Islet precursor cell (in vitro differentiated cells): ENCODE measurements around the gene ZBTB16.

Experiments used
- DNase-seq: peaks from one replicate; pipeline ENCODE4 v3.0.0-alpha.2; 2018

The ZBTB16 gene

DNA sequence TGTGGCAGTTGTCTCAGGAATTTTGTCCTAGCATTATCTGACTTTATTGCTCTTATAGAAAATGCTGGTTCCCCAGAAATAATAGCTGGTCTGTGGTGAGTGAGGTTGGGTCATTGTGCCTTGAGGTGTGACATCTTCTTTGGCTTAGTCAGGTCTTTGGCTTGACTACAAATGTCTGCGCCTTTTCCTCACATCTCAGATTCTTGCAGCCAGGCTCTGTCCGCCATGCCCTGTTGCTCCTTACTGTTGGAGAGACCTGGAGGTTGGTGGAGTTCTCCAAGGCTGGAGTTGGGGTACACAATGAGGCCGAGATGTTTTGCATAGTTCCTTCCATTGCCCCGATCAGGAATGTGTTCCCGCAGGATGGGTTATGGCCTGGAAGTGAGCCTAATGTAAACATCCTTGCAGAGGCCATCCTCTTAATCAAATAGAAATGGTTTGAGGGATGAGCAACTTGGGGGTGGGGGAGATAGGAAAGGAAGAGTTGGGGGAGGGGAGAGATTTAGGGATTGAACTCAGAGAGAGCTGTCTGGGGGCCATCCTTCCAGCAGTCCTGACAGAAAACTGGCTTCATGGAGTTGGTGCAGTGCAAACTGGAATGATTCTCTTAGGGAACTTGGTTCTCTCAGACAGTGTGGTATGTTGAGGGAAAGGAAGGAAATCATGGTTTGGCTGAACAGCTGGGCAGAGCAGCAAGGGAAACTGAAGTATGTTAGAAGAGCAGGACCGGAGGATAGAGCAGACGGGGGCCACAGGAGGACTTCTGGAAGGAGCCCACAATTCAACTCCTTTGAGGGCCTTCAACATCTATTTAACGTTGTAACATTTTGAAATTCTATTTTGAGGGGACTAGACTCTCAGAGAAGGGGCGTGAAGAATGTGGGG is 49.9 kb downstream of the ZBTB16 start:
- DNase-seq = no peak

DNA sequence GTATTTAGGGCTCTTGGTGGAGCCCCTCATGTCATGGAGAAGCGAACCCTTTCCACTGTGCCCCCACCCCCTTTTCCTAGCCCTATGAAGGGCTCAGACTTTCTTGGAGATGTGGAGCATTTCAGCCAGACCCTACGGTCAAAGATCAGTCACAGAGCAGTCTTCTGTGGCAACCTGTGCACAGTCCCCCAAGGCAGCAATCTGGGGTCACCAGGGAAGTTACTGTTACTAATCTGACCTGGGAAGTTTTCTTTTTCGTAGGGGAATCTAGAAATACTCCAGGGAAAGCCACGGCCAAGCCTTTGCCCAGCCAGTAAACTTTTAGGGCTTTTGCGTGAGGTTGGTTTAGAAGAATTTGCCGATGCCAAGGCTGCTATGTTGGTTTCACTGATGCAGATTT is 50.6 kb downstream of the ZBTB16 start:
- no peak for DNase-seq

- no peak for DNase-seq
Measured at GRCh38 chr11:114110952-114111947, 51.7 kb downstream of the ZBTB16 start.

DNA sequence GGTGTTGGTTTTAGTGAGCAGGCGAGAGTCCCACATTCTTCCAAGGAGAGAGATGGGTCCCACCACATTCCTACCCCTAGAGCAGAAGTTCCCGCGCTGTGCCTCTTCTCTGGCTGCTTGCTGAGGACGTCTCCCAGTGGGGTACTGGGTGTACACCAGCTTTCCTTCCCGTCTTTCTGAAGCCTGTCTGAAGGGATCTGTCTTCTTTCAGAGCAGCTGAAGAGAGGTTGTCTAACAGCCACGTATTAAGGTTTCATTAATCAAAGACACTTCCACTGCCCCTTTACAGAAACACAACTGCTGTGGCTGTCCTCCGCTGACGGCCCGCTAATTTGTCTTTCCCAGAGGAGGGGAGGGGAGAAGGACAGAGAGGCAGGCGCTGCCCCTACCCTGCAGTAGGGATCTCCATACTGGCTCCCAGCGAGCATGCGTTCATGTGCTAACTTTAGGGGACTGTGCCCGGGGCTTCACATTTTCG is 56.0 kb downstream of the ZBTB16 start:
- peak; percentile 63 for DNase-seq

DNA sequence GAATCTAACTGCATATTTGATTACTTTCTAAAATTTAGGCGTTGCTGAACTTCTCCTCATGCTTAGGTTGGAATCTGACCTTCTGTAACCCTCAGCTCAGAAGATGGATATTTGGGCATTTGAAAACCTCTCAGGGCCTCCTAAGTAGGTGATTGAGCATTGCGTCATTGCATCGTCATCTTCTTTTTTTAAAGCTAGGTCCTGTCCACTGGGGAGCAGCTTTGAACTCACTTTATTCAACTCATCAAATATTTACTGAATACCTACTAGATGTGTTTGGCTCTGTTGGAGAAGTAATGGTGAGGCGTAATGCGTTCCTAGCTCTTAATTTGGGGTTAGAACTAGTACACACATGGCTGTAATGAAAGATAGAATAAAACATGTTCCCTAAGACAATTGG is 56.8 kb downstream of the ZBTB16 start:
- no peak for DNase-seq

- no peak for DNase-seq
Measured at GRCh38 chr11:114116800-114117199, 57.3 kb downstream of the ZBTB16 start.

- no peak for DNase-seq
Measured at GRCh38 chr11:114120606-114121005, 61.1 kb downstream of the ZBTB16 start.

DNA sequence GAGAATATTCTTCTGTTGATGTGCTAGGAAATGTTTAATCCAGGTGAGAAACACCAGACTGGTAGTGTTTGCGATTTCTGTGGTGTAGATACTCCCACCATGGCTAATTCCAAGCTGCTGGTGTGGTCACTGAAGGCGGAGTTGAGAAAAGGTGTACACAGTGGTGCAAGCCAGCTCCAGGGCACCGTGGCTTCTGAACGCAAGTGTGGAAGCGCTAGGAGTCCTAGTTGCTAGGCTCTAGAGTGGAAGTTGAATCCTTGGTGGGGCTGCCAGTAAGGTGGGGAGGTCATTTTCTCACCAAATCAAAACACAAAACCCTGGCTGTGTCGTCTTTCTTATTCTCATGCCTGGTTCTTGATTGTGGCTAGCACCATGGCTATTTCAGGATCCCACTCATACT is 61.6 kb downstream of the ZBTB16 start:
- no peak for DNase-seq

GRCh38 chr11:114121804-114122504 is 62.4 kb downstream of the ZBTB16 start:
- no peak for DNase-seq

GRCh38 chr11:114122686-114123085 is 63.2 kb downstream of the ZBTB16 start:
- DNase-seq = no peak

DNA sequence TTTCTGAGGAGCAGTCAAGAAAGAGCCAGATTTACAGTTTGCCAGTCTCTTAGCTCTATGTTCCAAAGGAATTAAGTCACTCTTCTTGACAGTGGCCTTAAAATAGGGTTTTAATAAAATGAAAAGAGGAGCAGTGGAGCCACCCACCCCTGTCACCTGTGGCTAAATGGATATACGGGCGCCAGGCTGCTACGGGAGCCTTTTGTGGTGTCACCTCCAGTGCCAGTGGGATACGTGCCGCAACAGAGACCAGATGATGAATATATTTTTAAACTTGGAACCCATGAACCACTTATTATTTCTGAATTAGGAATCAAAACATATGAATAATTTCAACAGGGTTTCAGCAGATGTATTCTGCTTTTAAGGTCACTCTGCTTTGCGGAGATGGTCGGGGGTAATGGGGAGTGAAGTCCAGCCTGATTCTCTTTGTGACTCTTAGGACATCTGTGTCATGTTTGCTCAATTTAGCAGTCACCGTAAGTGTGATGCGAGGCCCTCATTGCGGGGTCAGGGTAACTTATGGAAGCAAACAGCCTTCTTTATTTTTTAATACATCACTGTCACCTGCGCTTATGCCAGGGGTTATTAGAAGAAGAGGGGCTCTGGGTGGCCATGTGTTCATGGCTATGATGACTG is 64.3 kb downstream of the ZBTB16 start:
- DNase-seq = no peak

DNA sequence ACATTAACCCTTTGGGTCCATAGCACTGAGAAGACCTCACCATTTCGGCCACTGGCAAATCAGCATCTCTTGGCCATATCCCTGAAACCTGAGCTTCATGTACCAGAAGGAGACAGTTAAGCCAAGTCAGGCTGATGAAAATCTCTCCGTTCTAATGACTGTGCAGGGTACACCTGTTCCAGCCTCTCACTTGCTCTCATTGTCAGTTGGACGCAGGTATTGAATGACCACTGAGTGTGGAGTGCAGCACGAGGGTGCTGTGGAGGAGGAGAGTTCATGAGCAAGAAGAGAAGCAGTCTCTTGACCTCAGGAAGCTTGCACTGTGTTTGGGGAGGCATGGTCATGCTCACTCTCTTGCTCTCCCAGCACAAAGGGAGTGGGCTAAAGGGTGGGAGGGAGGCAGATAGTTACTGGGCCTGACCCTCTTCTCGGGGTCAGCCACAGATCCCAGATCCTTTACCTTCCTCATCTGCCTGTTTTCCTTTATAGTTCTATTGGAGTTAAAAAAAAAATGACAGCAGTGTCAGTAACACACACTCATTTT is 65.2 kb downstream of the ZBTB16 start:
- no peak for DNase-seq

- no peak for DNase-seq
Measured at GRCh38 chr11:114125531-114125930, 66.0 kb downstream of the ZBTB16 start.

DNA sequence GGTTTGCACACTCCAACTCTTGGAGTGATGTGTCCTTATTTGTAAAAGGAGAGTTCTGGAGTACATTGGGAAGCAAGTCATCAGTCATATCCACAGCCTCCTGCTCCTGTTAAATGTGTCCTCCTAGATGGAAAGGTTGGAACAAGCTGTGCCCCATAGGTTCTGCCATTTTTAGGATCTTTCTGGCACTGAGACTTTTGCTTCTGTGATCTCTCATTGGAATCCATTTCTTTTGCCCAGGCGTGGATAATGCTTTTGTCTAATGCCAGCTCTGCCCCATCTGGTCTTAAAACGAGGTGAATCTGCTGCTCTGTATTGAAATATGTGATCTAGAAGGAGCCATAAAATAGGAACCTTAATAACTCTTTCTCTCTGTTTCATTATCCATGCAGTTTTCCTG is 66.4 kb downstream of the ZBTB16 start:
- DNase-seq = no peak

- DNase-seq = no peak
Measured at GRCh38 chr11:114128399-114128798, 68.9 kb downstream of the ZBTB16 start.

DNA sequence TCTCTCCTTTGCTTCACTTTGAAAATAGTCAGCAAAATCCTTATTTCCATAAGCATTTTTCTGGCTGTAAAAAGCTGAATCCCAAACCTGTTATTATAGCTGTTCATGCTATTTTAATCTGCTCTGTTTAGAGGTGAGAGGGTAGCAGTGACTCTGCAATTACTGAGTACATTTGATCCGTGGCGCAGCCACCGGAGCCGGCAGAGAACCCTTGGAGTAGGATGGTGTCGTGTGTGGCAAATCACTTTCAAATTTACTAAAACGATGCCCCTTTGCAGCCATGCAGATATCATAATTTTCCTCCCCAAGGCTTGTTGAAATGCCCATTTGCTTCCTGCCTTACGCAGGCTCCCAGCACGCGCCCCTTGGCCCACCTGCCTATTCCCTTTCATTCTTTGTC is 69.6 kb downstream of the ZBTB16 start:
- no peak for DNase-seq

DNA sequence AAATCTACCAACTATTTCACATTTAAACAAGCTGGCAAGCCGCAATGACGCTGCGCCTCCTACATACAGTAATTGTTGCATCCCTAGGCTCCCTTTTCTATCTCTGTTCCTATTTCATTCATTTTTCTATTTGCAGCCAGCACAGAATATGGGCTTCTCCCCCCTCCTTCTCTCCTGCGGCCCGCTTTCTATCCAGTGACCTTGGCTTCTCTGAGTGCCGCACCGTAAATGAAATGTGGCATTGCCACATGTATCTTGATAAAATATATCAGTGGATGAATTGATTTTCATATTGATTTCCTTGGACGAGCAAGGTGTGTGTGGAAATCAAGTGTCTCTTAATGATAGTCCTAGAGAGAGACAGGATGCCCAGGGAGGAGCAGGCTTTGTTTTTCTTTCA is 70.2 kb downstream of the ZBTB16 start:
- DNase-seq = no peak

GRCh38 chr11:114130115-114130576 is 70.6 kb downstream of the ZBTB16 start:
- no peak for DNase-seq

DNA sequence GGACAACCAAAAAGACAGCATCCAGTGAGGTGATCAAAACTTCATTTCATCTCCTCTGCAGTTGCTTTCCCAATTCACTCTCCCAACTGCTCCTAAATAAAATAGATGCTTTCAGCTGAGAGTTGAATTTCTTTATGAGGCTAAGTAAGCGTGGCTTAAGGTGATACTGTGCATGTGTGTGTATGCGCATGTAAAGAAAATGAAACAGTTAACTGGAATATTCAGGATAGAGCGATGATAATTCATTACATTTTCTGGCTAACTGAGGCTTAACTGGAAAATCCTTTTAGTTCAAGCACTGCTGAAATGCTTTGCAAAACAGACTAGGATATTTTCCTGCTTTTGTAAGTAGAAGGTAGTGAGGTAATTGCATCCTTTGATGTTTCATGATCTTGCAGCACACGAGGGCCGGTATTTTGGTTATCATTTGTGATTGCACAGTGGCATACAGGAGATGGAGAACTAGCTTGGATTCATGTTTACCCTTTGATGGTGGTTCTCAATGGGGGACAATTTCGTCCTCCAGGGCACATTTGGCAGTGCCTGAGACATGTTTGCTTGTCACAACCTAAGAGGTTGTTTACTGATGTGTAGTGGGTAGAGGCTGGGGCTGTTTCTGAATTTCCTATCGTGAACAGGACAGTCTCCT is 71.2 kb downstream of the ZBTB16 start:
- DNase-seq = no peak

- no peak for DNase-seq
Measured at GRCh38 chr11:114131461-114131864, 72.0 kb downstream of the ZBTB16 start.

DNA sequence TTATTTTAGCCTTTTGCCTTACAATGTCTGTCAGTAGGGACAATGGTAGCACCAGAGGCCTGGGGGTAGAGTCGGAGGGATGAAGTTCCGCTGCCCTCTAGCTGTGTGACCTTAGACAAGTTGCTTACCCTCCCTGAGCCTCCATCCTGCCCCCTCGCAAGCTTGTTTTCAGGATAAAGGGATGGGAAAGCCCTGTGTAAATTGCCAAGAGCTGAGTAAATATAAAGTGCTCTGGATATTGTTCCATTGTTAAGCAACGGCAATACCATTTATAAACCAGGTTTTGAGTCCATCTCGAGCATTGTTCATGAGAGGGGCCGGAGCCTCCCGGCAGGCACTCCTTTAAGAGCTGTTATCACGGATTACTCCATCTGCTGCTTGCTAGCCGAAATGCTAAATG is 72.9 kb downstream of the ZBTB16 start:
- DNase-seq = no peak
